Peyer's patch (tissue), 4 donors: ENCODE measurements around the gene AKAP12. TPM values are rescaled to one million over a fixed set of nuclear protein-coding genes. Genes with fewer than 3 reads are reported as not detected.

Experiments
- DNase-seq, 3 donors: peaks; one replicate each; pipeline ENCODE4 v3.0.0-alpha.2; 2017 to 2019
- H3K27ac ChIP-seq, 4 donors: fragments of 200-600 bp; sonication (generic); one replicate each; pipeline ENCODE4 v1.5.1; 2016 to 2019
- H3K27me3 ChIP-seq, 2 donors: fragments of 200-600 bp; sonication (generic); one replicate each; pipeline ENCODE4 v1.5.1; 2019
- H3K36me3 ChIP-seq, 3 donors: fragments of 200-600 bp; sonication (generic); one replicate each; pipeline ENCODE4 v1.5.1; 2016 to 2019
- H3K4me1 ChIP-seq, 4 donors: fragments of 200-600 bp; sonication (generic); one replicate each; pipeline ENCODE4 v1.5.1; 2016 to 2019
- H3K4me3 ChIP-seq, 4 donors: fragments of 200-600 bp; sonication (generic); 1 replicate in 3 of 4; 2 replicates in 1 of 4; pipeline ENCODE4 v1.5.1; 2016 to 2019; ENCODE audit warnings: mild to moderate bottlenecking in 1 of 4
- H3K9me3 ChIP-seq, 4 donors: fragments of 200-600 bp; sonication (generic); one replicate each; pipeline ENCODE4 v1.5.1; 2016 to 2019; ENCODE audit warnings: mild to moderate bottlenecking in 1 of 4
- CTCF ChIP-seq, 6 experiments: fragments of 450-650 bp in 4 of 6; fragments of 200-600 bp in 2 of 6; sonication (generic) in 1 of 6; IDR thresholded peaks; one replicate each; pipeline ENCODE4 v1.5.1; 2017 to 2019; ENCODE audit warnings: antibody characterized with exemption in 6 of 6, mild to moderate bottlenecking in 3 of 6, moderate library complexity in 1 of 6
- POLR2A ChIP-seq, 2 donors: fragments of 450-650 bp; IDR thresholded peaks; one replicate each; pipeline ENCODE4 v1.5.1; 2017; ENCODE audit warnings: antibody characterized with exemption in 2 of 2, mild to moderate bottlenecking in 2 of 2, moderate library complexity in 2 of 2
- total RNA-seq, 4 donors: library from RNA; depleted of rRNA; stranded (reverse); fragments of >200 nt; gene quantifications; one replicate each; pipeline ENCODE4 v1.1.0, GENCODE V29; 2016

AKAP12 gene
- total RNA-seq, 4 donors from 2014 or later: 6.5 to 54.5 (median 23.8) TPM

GRCh38 chr6:151317103-151317994, 77.6 kb downstream of the AKAP12 start:
- peak overlapping the region in 1 of 4 donors; percentile 54 for H3K27ac ChIP-seq
- no peaks in the 10 kb centered on the region for H3K36me3 ChIP-seq
- TF ChIP-seq CTCF (IDR thresholded peaks at IDR 0.05) (no peak), POLR2A (IDR thresholded peaks at IDR 0.05) (no peak)
- H3K27me3 ChIP-seq: no peaks in the 10 kb centered on the region
- no peaks in the 10 kb centered on the region for H3K9me3 ChIP-seq
- no peak overlapping the region for H3K4me3 ChIP-seq
- no peak for DNase-seq
- H3K4me1 ChIP-seq: no peaks in the 10 kb centered on the region

- Histone ChIP-seq H3K4me3 (no peak overlapping the region), H3K9me3 (no peaks in the 10 kb centered on the region), H3K27me3 (no peaks in the 10 kb centered on the region), H3K27ac (peak overlapping the region in 1 of 4 donors; percentile 54), H3K36me3 (no peaks in the 10 kb centered on the region), H3K4me1 (no peaks in the 10 kb centered on the region)
- no peak for TF ChIP-seq POLR2A (IDR thresholded peaks at IDR 0.05)
- no peak for TF ChIP-seq CTCF (IDR thresholded peaks at IDR 0.05)
- no peak for DNase-seq
These were observed 78.2 kb downstream of the AKAP12 start for GRCh38 chr6:151317995-151318365.

DNA sequence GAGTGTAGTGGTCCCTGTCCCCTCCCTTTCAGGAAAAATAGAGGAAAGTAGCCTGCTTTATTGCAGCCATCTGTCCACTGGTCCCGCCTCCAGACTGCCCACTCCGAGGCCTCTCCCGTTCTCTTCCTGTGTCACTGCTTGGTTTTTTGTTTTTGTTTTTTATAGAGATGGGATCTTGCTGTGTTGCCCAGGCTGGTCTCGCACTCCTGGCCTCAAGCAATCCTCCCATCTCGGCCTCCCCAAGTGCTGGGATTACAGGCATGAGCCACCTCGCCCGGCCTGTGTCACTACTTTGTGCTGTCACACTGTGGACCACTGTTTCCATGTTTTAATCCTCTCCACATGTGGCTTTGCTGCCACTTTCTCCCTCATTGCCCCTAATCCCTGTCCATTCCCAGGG, 80.4 kb downstream of the AKAP12 start:
- Histone ChIP-seq H3K4me1 (peaks cover 0 to 14% (median 2%) of the 10 kb centered on the region in 4 donors), H3K27ac (no peak overlapping the region), H3K27me3 (no peaks in the 10 kb centered on the region), H3K36me3 (no peaks in the 10 kb centered on the region), H3K4me3 (no peak overlapping the region), H3K9me3 (no peaks in the 10 kb centered on the region)
- TF ChIP-seq CTCF (IDR thresholded peaks at IDR 0.05): no peak
- no peak for TF ChIP-seq POLR2A (IDR thresholded peaks at IDR 0.05)
- no peak for DNase-seq

- H3K27me3 ChIP-seq: no peaks in the 10 kb centered on the region
- H3K36me3 ChIP-seq: no peaks in the 10 kb centered on the region
- DNase-seq: no peak
- no peak overlapping the region for H3K27ac ChIP-seq
- TF ChIP-seq POLR2A (IDR thresholded peaks at IDR 0.05) (no peak), CTCF (IDR thresholded peaks at IDR 0.05) (no peak)
- H3K4me3 ChIP-seq: no peak overlapping the region
- no peaks in the 10 kb centered on the region for H3K9me3 ChIP-seq
- peaks cover 0 to 22% (median 2%) of the 10 kb centered on the region in 4 donors for H3K4me1 ChIP-seq
These were observed 81.7 kb downstream of the AKAP12 start for GRCh38 chr6:151321438-151321837.

- peaks cover 0 to 22% (median 2%) of the 10 kb centered on the region in 4 donors for H3K4me1 ChIP-seq
- H3K4me3 ChIP-seq: no peak overlapping the region
- TF ChIP-seq POLR2A (IDR thresholded peaks at IDR 0.05) (no peak), CTCF (IDR thresholded peaks at IDR 0.05) (no peak)
- no peak for DNase-seq
- no peak overlapping the region for H3K27ac ChIP-seq
- H3K27me3 ChIP-seq: no peaks in the 10 kb centered on the region
- H3K36me3 ChIP-seq: no peaks in the 10 kb centered on the region
- H3K9me3 ChIP-seq: no peaks in the 10 kb centered on the region
These were observed 82.8 kb downstream of the AKAP12 start for GRCh38 chr6:151322570-151322969.
